DMS53 (cell line): ENCODE measurements around the gene SIGLEC8.
A peak's percentile ranks its signal among the peaks of the same experiment; 100 is the strongest.
"Not testable (repeated sequence)": the region's sequence is repeated elsewhere in the genome, so short reads cannot be mapped to it uniquely, and the experiment has no call there.

Experiments used
- DNase-seq: peaks from one replicate; lab custom pipeline; 2025; lab: John Stamatoyannopoulos, UW

The SIGLEC8 gene

DNA sequence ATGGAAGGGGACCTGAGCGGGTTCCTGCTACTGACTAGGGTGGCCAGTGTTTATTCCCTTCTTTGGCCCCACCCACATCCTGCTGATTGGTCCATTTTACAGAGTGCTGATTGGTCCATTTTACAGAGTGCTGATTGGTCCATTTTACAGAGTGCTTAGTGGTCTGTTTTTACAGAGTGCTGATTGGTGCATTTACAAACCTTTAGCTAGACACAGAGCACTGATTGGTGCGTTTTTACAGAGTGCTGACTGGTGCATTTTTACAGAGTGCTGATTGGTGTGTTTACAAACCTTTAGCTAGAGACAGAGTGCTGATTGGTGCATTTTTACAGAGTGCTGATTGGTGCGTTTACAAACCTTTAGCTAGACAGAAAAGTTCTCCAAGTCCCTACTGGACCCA lies 10.7 kb downstream of the SIGLEC8 start:
- DNase-seq, result not testable (repeated sequence)

DNA sequence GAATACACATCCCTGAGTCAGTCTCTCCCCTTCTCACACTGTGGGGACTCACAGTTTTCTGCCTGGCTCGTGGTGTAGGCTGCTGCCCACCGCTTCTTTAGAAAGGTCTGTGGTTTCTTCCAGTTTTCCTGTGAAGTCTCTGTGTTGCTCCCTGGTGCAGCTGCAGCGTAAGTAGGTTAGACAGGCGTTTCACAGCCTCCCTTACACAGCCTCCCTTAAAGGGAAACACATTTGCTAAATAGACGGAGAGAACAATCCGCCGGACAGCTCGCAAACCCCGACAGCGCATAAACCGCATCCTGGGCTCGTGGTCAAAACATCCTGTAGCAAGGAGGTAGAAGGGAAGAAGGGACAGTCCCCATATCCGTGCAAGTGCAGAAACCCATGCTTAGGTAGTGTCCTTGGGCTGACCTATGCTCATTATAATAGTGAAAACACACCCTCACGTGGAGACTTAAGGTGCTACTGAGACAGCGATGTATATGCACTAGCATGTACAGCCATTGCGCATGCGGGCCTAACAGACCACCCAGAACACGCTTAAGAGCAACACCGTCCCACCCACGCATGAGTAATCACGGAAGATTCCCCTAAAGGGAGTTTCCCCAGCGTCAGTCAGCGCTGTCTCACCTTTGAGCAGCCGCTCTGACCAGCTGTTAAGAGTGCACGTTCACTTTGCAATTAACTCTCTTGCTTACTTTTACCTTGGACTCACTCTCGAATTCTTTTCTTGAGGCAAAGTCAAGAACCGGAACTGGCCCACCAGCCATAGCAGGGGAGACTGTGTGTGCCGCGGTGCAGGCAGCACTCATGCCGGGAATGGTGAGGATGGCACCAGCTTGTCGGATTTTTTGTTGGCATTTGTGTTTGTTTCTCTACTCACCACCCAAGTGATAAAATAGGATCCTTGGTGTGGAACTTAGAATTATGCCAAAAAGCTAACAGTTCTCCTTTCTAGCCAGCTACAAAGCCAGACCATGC lies 16.6 kb downstream of the SIGLEC8 start:
- DNase-seq, result no peak

- no peak for DNase-seq
Measured at GRCh38 chr19:51440846-51441409, 17.3 kb downstream of the SIGLEC8 start.

DNA sequence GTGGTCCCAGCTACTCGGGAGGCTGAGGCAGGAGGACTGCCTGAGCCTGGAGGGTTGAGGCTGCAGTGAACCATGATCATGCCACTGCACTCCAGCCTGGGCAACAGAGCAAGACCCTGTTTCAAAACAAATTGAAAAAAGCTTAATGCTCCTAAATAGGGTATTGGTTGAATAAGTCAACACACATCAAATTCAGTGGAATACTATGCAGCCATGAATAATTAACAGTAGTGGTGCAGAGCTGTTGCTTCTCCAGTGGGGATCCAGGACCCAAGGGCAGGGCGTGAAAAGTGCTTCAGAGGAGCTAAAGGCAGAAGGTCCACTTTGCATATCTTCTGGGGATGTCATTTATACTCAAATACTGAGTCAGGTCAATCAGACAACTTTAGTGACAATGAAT lies 18.2 kb downstream of the SIGLEC8 start:
- DNase-seq, result no peak

GRCh38 chr19:51439021-51439465 lies 19.2 kb downstream of the SIGLEC8 start:
- no peak for DNase-seq

DNA sequence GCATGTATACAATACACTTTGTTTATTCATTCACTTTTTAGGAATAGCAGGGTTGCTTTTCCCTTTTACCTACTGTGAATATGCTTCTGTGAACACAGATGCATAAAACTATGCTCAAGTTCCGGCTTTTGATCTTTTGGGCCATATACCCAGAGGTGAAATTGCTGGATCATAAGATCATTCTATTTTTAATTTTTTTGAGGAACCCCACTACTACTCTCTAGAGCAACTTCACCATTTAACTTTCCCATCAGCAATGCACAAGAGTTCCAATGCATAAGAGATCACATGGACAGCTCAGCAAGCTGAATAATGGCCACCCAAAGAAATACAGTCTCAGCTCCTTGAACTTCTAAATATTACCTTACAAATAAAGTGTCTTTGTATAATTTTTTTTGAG lies 23.8 kb downstream of the SIGLEC8 start:
- DNase-seq, result no peak

DNA sequence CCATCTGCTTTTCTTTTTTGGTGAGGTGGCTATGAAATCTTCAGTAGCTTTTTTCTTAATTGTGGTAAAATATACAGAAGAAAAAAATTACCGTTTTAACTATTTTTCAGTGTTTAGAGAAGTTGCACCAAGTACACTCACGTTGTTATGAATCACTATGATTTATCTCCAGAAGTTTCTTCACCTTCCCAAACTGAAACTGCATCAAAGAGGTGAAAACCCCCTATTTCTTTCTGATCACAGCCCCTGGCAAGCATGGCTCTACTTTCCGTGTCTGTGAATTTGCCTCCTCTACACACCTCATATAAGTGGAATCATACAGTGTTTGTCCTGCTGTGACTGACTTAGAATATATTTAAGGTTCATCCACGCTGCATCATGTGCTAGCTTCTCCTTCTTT lies 25.2 kb downstream of the SIGLEC8 start:
- no peak for DNase-seq

DNA sequence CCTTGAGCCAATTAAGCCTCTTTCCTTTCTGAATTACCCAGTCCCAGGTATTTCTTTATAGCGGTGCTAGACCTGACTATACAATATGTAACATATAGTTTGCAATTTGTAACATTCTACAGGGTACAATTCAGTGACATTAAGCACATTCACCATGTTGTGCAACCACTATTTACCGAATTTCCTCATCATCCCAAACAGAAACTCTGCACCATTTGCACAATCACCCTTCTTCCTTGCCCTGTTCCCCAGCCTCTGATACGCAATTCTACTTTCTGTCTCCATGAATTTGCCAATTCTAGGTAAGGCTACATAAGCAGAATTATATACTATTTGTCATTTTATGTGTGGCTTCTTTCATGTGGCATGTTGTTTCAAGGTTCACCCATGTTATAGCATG lies 27.1 kb downstream of the SIGLEC8 start:
- DNase-seq, result no peak

DNA sequence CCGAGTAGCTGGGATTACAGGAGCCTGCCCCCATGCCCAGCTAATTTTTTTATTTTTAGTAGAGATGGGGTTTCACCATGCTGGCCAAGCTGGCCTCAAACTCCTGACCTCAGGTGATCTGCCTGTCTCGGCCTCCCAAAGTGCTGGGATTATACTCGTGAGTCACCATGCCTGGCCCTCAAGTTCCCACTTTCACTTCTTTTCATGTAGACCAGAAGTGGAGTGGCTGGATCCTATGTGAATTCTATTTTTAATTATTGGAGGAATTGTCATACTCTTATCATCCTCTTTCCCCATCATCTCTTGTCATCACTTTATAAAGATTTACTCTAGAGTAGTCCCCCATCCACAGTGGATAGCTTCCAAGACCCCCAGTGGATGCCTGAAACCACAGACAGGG lies 28.0 kb downstream of the SIGLEC8 start:
- no peak for DNase-seq

DNA sequence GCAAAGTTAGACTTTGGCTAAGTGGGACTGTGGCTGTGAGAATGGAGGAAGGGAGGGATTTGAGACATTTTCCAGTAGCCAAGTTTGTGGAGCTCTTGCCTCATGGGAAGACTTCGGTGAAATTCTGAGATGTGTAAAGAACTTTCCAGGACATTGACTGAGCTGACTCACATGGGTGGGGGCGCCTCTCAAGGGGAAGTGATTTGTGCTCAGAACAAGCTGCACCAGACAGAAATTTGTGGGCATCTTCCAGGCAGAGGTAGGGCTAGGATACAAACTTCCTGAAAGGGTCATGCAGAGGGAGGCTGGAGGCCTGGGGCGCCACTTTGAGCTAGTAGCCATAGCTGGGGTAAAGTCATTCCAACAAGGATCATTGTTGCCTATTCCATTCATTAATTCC lies 31.1 kb downstream of the SIGLEC8 start:
- no peak for DNase-seq

- DNase-seq, result peak; percentile 58
Measured at GRCh38 chr19:51422053-51422448, 36.2 kb downstream of the SIGLEC8 start.

DNA sequence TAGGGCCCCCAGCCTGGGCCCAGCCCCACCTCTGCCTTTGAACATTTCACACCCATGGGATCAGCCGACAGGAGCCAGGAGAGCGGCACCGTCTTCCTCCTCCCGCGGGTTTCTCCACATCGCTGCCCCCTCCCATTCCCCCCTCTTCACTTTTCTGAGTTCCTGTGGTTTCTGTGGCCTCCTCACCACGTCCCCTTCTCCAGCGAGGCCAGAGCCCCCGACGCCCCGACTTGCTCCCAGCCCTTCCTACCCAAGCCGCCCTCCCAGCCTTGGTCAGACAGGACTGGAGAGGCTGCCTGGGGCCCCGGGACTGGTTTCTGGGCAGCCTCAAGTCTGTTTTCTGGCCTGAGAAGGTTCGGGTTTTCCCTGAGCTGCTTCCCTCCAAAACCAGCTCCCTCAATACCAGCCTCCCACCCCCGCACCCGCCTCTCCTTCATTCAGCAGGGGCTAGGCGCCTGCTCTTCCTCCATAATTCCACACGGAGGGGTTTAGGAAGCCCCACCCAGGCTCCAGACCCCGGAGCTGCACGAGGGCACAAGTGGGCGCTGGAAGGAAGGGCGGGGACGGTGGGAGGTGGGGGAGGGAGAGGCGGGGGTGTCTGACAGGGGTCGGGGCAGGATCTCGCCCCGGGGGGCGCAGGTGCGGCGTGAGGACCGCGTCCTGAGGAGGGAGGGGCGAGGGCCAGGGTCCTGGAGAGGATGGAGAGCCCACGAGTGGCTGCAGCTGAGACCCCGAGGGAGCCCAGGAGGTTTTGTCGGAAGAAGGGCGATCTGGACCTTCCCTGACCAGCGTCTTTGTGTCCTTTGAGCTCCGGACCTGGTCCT lies 36.8 kb downstream of the SIGLEC8 start:
- no peak for DNase-seq

GRCh38 chr19:51420511-51420910 lies 37.7 kb downstream of the SIGLEC8 start:
- not testable (repeated sequence) for DNase-seq

- no peak for DNase-seq
Measured at GRCh38 chr19:51418707-51419106, 39.5 kb downstream of the SIGLEC8 start.

GRCh38 chr19:51417810-51418157 lies 40.5 kb downstream of the SIGLEC8 start:
- no peak for DNase-seq

- no peak for DNase-seq
Measured at GRCh38 chr19:51417107-51417809, 41.0 kb downstream of the SIGLEC8 start, which contains the start of gene SIGLEC10. Gene SIGLEC10, minus strand, starts transcription at chr19:51417642. Its CDS starts 61 bp downstream, at chr19:51417581.

DNA sequence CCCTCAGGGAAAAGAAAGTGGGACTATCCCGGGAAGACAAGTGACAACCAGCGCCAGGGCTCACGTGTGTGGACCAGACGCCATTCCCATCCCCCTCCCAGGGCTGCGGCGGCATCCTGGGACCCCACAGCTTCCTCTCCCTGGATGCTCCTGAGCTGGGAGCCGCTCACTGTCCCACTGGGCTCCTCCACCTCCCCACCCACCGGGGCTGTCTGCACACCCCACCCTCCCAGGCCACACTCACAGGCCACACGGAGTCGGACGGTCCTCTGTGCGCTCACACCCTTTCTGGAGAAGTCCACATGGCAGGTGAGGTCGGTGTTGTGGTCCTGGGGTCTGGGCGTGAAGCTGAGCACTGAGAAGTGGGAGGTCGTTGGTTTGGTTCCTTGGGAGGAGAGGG lies 41.8 kb downstream of the SIGLEC8 start:
- DNase-seq, result not testable (repeated sequence)

- no peak for DNase-seq
Measured at GRCh38 chr19:51415187-51415586, 43.1 kb downstream of the SIGLEC8 start.

GRCh38 chr19:51410950-51411748 lies 47.1 kb downstream of the SIGLEC8 start:
- no peak for DNase-seq

GRCh38 chr19:51407511-51408131 lies 50.6 kb downstream of the SIGLEC8 start:
- no peak for DNase-seq

DNA sequence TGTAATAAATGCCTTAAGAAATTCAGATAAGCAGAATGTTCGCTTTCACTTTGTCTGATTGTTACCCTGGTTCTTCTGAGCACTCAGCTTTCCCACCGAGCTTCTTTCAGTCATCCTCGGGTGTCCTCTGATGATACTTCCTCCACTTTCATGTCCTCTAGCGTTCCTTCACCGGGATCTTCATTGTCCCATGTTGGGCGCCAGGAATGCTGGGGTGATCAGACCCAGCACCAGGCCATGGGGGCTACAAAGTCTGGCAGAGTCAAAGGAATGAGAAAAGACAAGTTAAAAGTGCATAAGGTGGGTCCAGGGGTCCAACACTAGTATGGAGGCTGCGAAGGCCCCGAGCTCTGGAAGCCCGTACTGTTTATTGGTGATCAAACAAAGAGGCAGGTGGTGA lies 56.1 kb downstream of the SIGLEC8 start:
- DNase-seq, result no peak
